Stomach (tissue), 4 donors: ENCODE results near the gene SPATA18.

ENCODE experiments used
- CTCF ChIP-seq, 7 experiments: fragments of 450-650 bp in 4 of 7; fragments of 200-600 bp in 3 of 7; sonication (generic) in 3 of 7; IDR thresholded peaks; one replicate each; pipeline ENCODE4 v1.5.1; 2016 to 2019; ENCODE audit warnings: antibody characterized with exemption in 7 of 7, control low read depth in 2 of 7, mild to moderate bottlenecking in 1 of 7
- EP300 ChIP-seq: sonication (generic); formaldehyde crosslinking; IDR thresholded peaks from one replicate; pipeline ENCODE4 v1.6.1; 2017; ENCODE audit warnings: antibody characterized with exemption
- POLR2A ChIP-seq, 4 donors: fragments of 450-650 bp; IDR thresholded peaks; one replicate each; pipeline ENCODE4 v1.6.1; 2016; ENCODE audit warnings: antibody characterized with exemption in 4 of 4, control low read depth in 2 of 4, mild to moderate bottlenecking in 1 of 4, moderate library complexity in 1 of 4
- POLR2AphosphoS5 ChIP-seq, 3 donors: sonication (generic); formaldehyde crosslinking; IDR thresholded peaks; one replicate each; pipeline ENCODE4 v1.6.1; 2016; ENCODE audit warnings: antibody characterized with exemption in 3 of 3

GRCh38 chr4:52102587-52102986, 51.5 kb downstream of the SPATA18 start:
- TF ChIP-seq POLR2A (IDR thresholded peaks at IDR 0.05) (no peak), CTCF (IDR thresholded peaks at IDR 0.05) (no peak), EP300 (no peak), POLR2AphosphoS5 (IDR thresholded peaks at IDR 0.05) (no peak)
